Thyroid gland (tissue), 4 donors: ENCODE data around the gene SHISA5.

Experiments
- CTCF ChIP-seq, 6 experiments: fragments of 200-600 bp in 3 of 6; fragments of 450-650 bp in 3 of 6; sonication (generic) in 3 of 6; IDR thresholded peaks; one replicate each; pipeline ENCODE4 v1.5.1; 2016 to 2019; ENCODE audit warnings: antibody characterized with exemption in 6 of 6, mild to moderate bottlenecking in 2 of 6, inconsistent platforms in 1 of 6, moderate library complexity in 1 of 6
- POLR2A ChIP-seq, 2 donors: fragments of 450-650 bp; IDR thresholded peaks; one replicate each; pipeline ENCODE4 v1.6.1; 2017; ENCODE audit warnings: antibody characterized with exemption in 2 of 2, mild to moderate bottlenecking in 2 of 2, moderate library complexity in 1 of 2

- TF ChIP-seq CTCF (IDR thresholded peaks at IDR 0.05): no peak
- no peak for TF ChIP-seq POLR2A (IDR thresholded peaks at IDR 0.05)
Observed at GRCh38 chr3:48505146-48505545, 1.2 kb upstream of the SHISA5 start.
